Fibroblast of villous mesenchyme (primary cell): ENCODE results near the gene SLC15A5. TPM values are rescaled to one million over a fixed set of nuclear protein-coding genes. Genes with fewer than 3 reads are reported as not detected.

Experiments used
- DNase-seq: peaks from one replicate; pipeline ENCODE4 v3.0.0-alpha.2; 2010; ENCODE audit warnings: low read depth
- H3K4me3 ChIP-seq: 2 replicates; pipeline ENCODE4 v1.5.1; 2011; ENCODE audit warnings: low read depth, mild to moderate bottlenecking, low read length
- total RNA-seq: library from RNA; depleted of rRNA; stranded (reverse); fragments of >200 nt; gene quantifications from 2 replicates; pipeline ENCODE4 v1.2.3, GENCODE V29; 2012
- TF ChIP-seq, protein P1 (sequence below): IDR thresholded peaks from 2 replicates; pipeline ENCODE4 v1.5.1; 2012; ENCODE audit warnings: low read depth, mild to moderate bottlenecking, low read length; ENCODE audit not compliant: insufficient read depth

SLC15A5 gene
- total RNA-seq, 1 donor: not detected

- H3K4me3 ChIP-seq: no peak overlapping the region
- no peak for DNase-seq
- TF ChIP-seq, protein P1, sequence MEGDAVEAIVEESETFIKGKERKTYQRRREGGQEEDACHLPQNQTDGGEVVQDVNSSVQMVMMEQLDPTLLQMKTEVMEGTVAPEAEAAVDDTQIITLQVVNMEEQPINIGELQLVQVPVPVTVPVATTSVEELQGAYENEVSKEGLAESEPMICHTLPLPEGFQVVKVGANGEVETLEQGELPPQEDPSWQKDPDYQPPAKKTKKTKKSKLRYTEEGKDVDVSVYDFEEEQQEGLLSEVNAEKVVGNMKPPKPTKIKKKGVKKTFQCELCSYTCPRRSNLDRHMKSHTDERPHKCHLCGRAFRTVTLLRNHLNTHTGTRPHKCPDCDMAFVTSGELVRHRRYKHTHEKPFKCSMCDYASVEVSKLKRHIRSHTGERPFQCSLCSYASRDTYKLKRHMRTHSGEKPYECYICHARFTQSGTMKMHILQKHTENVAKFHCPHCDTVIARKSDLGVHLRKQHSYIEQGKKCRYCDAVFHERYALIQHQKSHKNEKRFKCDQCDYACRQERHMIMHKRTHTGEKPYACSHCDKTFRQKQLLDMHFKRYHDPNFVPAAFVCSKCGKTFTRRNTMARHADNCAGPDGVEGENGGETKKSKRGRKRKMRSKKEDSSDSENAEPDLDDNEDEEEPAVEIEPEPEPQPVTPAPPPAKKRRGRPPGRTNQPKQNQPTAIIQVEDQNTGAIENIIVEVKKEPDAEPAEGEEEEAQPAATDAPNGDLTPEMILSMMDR: no peak
Observed at GRCh38 chr12:16310934-16311333, 33.4 kb upstream of the SLC15A5 start.

- H3K4me3 ChIP-seq: no peak overlapping the region
- TF ChIP-seq, protein P1: no peak
- DNase-seq: no peak
Observed at GRCh38 chr12:16307856-16308475, 30.5 kb upstream of the SLC15A5 start.

DNA sequence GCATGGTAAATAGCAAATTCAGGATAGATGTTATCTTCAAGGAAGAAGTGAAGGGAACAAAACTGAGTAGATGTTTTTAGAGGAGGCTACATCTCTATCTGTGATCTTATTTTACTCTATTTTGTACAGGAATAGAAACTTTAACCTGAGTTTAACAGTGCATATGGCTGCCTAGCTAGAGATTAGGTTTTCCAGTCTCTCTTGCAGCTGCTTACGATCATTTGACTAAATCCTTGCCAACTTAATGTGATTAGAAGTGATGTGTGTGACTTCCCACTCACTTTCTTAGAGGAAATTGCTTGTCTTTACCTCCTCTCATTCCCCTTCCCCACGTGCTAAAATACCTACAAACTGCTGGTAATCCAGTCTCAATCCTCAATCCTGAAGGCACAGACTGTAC lies 26.5 kb upstream of the SLC15A5 start:
- DNase-seq: no peak
- TF ChIP-seq, protein P1: no peak
- no peak overlapping the region for H3K4me3 ChIP-seq

DNA sequence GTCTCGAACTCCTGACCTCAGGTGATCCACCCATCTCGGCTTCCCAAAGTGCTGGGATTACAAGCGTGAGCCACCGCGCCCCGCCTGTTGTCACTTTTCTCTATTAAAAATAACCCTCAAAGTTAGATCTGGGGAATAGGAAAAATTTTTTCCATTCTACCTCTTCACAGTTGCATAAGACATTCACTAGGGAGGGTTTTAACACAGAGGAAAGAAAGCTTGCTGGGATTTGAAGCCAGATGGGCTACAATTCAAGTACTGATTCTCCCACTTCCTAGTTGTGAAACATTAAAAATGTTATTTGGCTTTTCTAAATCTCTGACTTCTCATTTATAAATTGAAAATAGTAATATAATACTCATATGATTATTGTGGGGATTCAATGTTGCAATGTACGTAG lies 23.3 kb upstream of the SLC15A5 start:
- H3K4me3 ChIP-seq: no peak overlapping the region
- TF ChIP-seq, protein P1: no peak
- DNase-seq: no peak

- TF ChIP-seq, protein P1: no peak
- DNase-seq: peak; percentile 24
- H3K4me3 ChIP-seq: no peak overlapping the region
Observed at GRCh38 chr12:16300122-16300521, 22.6 kb upstream of the SLC15A5 start.

DNA sequence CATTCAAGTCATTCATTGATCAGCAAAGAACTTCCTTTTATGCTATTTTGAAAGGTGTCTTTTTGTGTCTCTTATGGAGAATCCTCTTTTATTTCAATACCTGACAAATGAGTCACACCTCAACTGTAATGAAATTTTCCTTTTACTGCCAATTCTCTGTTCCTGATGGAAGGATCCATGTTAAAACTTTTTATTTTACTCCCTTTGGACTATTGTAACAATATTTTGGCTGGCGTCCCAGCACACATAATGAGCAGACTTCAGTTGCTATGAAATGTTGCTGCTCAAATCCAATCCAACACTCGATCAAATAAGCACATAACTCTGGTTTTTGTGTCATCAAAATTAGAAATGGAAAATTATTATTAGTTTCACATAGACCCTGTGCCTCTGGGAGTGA lies 21.9 kb upstream of the SLC15A5 start:
- no peak for DNase-seq
- H3K4me3 ChIP-seq: no peak overlapping the region
- TF ChIP-seq, protein P1: no peak

DNA sequence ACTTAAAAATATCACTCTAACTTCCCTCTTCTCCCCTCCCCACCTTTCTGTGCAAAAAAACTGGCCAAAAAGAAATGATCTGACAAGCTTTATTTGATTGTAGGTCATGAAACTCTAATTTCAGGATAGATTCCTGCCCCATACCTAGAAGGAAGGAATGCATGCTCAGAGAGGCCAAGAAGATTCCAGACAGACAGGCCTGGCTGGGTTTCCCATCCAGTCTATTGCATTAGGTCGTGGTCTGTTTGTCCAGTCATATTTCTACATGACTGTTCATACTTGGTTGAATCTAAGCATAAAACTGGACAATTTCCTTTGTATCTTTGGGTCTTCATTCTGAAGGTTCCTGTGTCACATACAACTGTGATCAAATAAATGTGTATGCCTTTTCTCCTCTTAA lies 20.0 kb upstream of the SLC15A5 start:
- no peak for DNase-seq
- H3K4me3 ChIP-seq: no peak overlapping the region
- TF ChIP-seq, protein P1: no peak
